Stimulated activated memory B cell treated with anti-CD40 and anti-IgM and Interleukin-4, amounts not matched to agents 10 μg/mL and 1 μg/mL and 100 μg/mL, for 72 hours (primary cell): ENCODE results near the gene DPF3.

ENCODE experiments used
- ATAC-seq: fragments of 150-1000 bp; cut with Tn5 transposase; 2 replicates; pipeline ENCODE4 v1.10.0; 2021
- H3K27ac Mint-ChIP-seq: one replicate; pipeline ENCODE4 v1.8.0; 2022; ENCODE audit warnings: mild to moderate bottlenecking, mixed read lengths
- H3K27me3 Mint-ChIP-seq: one replicate; pipeline ENCODE4 v1.8.0; 2022; ENCODE audit warnings: mixed read lengths
- H3K36me3 Mint-ChIP-seq: one replicate; pipeline ENCODE4 v1.8.0; 2022; ENCODE audit warnings: mixed read lengths
- H3K4me1 Mint-ChIP-seq: one replicate; pipeline ENCODE4 v1.8.0; 2022; ENCODE audit warnings: mixed read lengths
- H3K4me3 Mint-ChIP-seq: one replicate; pipeline ENCODE4 v1.8.0; 2022; ENCODE audit warnings: mild to moderate bottlenecking, moderate library complexity, mixed read lengths
- H3K9me3 Mint-ChIP-seq: one replicate; pipeline ENCODE4 v1.8.0; 2022; ENCODE audit warnings: mixed read lengths

The DPF3 gene

DNA sequence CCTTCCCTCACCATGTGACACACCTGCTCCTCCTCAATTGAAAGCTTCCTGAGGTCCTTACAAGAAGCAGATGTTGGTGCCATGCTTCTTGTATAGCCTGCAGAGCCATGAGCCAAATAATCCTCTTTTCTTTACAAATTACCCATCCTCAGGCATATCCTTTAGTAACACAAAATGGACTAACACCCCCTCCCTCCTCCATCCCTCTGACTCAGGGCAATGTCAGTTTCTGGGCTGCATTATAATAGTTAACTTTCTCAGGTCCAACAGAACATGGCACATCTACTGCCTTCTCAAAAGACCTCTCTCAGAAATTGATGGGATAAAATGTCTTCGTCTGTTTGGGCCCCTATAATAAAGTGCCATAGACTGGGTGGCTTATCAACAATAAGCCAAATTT, 287.0 kb downstream of the DPF3 start:
- Mint-ChIP-seq H3K4me3 (no peak overlapping the region), H3K27me3 (no peaks in the 10 kb centered on the region), H3K9me3 (no peaks in the 10 kb centered on the region), H3K4me1 (no peaks in the 10 kb centered on the region), H3K27ac (no peak overlapping the region), H3K36me3 (no peaks in the 10 kb centered on the region)
- no peak for ATAC-seq

- no peaks in the 10 kb centered on the region for H3K9me3 Mint-ChIP-seq
- H3K27ac Mint-ChIP-seq, result no peak overlapping the region
- no peaks in the 10 kb centered on the region for H3K36me3 Mint-ChIP-seq
- H3K4me3 Mint-ChIP-seq, result no peak overlapping the region
- no peaks in the 10 kb centered on the region for H3K4me1 Mint-ChIP-seq
- ATAC-seq, result no peak
- peaks cover 2% of the 10 kb centered on the region for H3K27me3 Mint-ChIP-seq
Measured at GRCh38 chr14:72605921-72606220, 288.0 kb downstream of the DPF3 start.

- Mint-ChIP-seq H3K9me3 (no peaks in the 10 kb centered on the region), H3K4me3 (no peak overlapping the region), H3K36me3 (no peaks in the 10 kb centered on the region), H3K27me3 (peaks cover 7% of the 10 kb centered on the region), H3K27ac (no peak overlapping the region), H3K4me1 (peaks cover 4% of the 10 kb centered on the region)
- no peak for ATAC-seq
Measured at GRCh38 chr14:72605096-72605920, 288.6 kb downstream of the DPF3 start.

DNA sequence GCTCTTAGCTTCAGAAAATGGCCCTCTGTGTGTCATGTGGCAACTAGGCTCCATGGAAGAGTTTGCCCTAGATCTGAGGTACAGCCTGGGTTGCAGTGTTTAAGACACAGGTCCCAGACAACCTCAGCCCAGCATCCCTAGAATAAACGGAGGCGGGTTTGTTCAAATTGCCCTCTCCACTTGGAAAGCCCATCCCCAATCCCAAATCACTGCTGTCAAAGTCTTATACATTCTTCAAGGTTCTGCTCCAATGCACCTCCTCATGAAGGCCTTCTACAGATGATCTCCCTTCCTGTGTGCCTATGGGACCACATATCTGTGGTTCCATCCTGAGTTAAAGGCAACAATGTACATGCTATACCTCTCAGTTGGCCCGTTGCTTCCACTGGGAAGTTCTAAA, 289.8 kb downstream of the DPF3 start:
- Mint-ChIP-seq H3K4me3 (no peak overlapping the region), H3K9me3 (no peaks in the 10 kb centered on the region), H3K27me3 (peaks cover 13% of the 10 kb centered on the region), H3K27ac (no peak overlapping the region), H3K4me1 (peaks cover 8% of the 10 kb centered on the region), H3K36me3 (no peaks in the 10 kb centered on the region)
- ATAC-seq, result no peak

DNA sequence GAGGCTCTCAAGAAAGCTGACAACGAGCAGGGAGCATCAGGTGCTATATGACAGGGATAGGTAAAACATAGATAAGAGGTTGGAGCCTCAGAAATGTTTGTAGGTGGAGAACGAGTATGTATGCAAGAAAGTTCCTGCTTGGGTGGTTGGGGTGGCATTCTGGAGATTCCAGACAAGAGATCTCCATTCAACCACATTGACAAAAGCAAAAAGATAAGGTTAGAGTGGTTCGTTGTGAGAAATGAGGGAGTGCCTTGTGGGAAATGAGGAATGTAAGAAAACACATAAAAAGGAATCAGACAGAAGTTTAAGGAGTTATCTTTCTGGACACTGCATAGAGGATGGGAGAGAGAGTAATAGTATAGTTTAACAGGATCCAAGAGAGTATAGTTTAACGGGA, 290.3 kb downstream of the DPF3 start:
- no peaks in the 10 kb centered on the region for H3K36me3 Mint-ChIP-seq
- ATAC-seq, result no peak
- no peak overlapping the region for H3K4me3 Mint-ChIP-seq
- no peaks in the 10 kb centered on the region for H3K9me3 Mint-ChIP-seq
- peaks cover 9% of the 10 kb centered on the region for H3K4me1 Mint-ChIP-seq
- H3K27ac Mint-ChIP-seq, result no peak overlapping the region
- peaks cover 13% of the 10 kb centered on the region for H3K27me3 Mint-ChIP-seq

DNA sequence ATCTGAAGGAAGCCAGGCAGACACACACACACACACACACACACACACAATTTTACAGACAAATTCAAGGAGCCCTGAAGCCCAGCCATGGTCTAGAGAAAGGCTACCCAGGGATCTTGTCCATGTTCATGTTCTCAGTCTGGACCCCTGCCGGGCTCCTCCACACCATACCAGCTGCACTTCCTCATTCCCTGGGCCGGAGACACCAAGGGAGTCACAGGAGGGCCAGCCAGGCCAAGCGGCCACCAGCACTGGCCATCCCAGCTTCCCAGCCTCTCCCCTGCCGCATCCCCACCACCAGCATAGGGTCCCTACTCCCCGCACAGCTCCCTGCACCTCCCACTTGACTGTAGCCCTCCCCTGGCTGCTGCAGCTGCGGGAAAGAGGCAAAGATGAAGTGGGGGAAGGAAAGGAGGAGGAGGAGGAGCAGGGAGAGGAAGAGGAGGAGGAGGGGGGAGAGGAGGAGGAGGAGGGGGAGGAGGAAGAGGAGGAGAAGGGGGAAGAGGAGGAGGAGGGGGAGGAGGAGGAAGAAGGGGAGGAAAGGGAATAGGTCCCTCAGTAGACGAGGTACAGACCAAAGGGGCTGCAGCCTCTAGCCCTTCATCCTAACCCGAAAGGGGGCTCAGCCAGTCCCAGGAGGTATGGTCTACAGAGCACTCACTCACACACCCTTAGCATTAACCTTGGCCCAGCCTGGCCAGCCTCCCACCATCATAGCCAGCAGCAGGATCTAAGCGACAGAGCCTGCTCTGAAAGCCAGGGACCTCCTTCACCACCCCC, 293.2 kb downstream of the DPF3 start:
- H3K4me1 Mint-ChIP-seq, result peaks cover 27% of the 10 kb centered on the region
- no peak overlapping the region for H3K27ac Mint-ChIP-seq
- ATAC-seq, result no peak
- no peaks in the 10 kb centered on the region for H3K36me3 Mint-ChIP-seq
- H3K4me3 Mint-ChIP-seq, result no peak overlapping the region
- no peaks in the 10 kb centered on the region for H3K9me3 Mint-ChIP-seq
- peaks cover 13% of the 10 kb centered on the region for H3K27me3 Mint-ChIP-seq

GRCh38 chr14:72599579-72600470, 294.1 kb downstream of the DPF3 start:
- Mint-ChIP-seq H3K27me3 (peaks cover 13% of the 10 kb centered on the region), H3K9me3 (no peaks in the 10 kb centered on the region), H3K4me1 (peaks cover 33% of the 10 kb centered on the region), H3K4me3 (peak overlapping the region; percentile 27), H3K27ac (no peak overlapping the region), H3K36me3 (no peaks in the 10 kb centered on the region)
- no peak for ATAC-seq

DNA sequence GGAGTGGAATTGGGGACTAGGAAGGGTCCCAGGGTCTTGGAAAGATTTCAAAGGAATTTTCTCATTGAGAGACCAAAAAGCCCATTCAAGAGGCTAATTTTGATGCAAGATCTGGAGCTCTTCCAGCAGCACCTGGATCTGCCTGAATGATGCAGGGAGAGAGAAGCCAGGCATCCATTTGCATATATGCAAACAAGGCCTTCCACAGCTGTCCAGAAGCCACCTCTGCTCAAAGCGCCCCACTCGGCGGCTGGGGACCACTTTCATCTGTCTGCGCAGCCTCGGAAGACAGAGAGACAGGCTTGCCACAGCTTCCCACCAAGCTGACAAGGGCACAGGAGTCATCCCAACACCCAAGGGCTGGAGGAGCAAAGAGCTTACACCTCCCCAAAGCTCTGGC, 295.6 kb downstream of the DPF3 start:
- no peaks in the 10 kb centered on the region for H3K36me3 Mint-ChIP-seq
- peak overlapping the region; percentile 66 for H3K27ac Mint-ChIP-seq
- H3K4me1 Mint-ChIP-seq, result peaks cover 42% of the 10 kb centered on the region
- ATAC-seq, result peak; percentile 83
- no peaks in the 10 kb centered on the region for H3K9me3 Mint-ChIP-seq
- peak overlapping the region; percentile 53 for H3K4me3 Mint-ChIP-seq
- H3K27me3 Mint-ChIP-seq, result peaks cover 13% of the 10 kb centered on the region

DNA sequence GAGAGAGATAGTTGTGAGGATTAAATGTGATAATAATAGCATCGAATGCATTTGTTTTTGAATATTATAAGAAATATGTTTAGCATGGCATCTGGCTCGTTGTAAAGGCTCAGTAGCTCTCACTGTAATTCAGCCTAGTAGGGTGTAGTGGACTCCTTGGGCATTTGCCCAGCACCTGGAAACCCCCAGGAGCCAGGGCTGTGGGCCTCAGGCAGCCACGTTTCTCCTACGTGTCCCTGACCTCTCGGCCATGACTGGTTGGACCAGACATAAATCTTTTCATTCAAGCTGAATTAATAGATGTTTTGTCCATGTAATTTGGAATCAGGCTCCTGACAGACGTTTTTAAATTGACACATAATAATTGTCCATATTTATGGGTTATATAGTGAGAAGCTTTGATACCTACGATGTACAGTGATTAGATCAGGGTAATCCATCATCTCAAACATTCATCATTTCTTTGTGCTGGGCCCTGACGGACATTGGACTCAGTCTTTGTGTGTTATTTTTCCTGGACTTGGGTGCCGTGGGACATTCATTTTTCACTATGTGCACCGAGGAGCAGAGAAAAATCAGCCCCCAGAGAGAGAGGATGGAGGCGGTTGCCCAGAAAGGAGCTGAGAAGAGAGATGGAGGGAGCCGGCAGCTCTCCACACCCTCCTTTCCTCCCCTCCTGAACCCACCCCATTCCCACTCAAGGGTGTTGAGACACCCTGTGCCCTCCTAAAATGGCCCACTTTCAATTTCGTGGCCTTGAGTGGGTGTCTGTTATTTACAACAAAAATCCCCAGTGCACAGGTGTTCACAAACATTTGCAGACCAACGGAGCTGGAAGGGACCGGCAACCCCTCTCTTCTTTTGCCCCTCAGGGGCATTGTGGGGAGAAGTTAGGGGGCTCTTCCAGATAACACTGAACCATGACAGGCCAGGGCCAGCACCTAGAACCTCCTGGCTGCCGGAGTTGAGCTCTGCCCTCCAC, 296.4 kb downstream of the DPF3 start:
- no peaks in the 10 kb centered on the region for H3K36me3 Mint-ChIP-seq
- peak overlapping the region; percentile 66 for H3K27ac Mint-ChIP-seq
- H3K9me3 Mint-ChIP-seq, result no peaks in the 10 kb centered on the region
- H3K4me3 Mint-ChIP-seq, result peak overlapping the region; percentile 53
- H3K4me1 Mint-ChIP-seq, result peaks cover 42% of the 10 kb centered on the region
- H3K27me3 Mint-ChIP-seq, result peaks cover 13% of the 10 kb centered on the region
- ATAC-seq, result peak; percentile 54

- H3K27ac Mint-ChIP-seq, result no peak overlapping the region
- H3K36me3 Mint-ChIP-seq, result no peaks in the 10 kb centered on the region
- no peak for ATAC-seq
- no peaks in the 10 kb centered on the region for H3K9me3 Mint-ChIP-seq
- no peak overlapping the region for H3K4me3 Mint-ChIP-seq
- H3K4me1 Mint-ChIP-seq, result peaks cover 52% of the 10 kb centered on the region
- H3K27me3 Mint-ChIP-seq, result peaks cover 6% of the 10 kb centered on the region
Measured at GRCh38 chr14:72595152-72595862, 298.6 kb downstream of the DPF3 start.

DNA sequence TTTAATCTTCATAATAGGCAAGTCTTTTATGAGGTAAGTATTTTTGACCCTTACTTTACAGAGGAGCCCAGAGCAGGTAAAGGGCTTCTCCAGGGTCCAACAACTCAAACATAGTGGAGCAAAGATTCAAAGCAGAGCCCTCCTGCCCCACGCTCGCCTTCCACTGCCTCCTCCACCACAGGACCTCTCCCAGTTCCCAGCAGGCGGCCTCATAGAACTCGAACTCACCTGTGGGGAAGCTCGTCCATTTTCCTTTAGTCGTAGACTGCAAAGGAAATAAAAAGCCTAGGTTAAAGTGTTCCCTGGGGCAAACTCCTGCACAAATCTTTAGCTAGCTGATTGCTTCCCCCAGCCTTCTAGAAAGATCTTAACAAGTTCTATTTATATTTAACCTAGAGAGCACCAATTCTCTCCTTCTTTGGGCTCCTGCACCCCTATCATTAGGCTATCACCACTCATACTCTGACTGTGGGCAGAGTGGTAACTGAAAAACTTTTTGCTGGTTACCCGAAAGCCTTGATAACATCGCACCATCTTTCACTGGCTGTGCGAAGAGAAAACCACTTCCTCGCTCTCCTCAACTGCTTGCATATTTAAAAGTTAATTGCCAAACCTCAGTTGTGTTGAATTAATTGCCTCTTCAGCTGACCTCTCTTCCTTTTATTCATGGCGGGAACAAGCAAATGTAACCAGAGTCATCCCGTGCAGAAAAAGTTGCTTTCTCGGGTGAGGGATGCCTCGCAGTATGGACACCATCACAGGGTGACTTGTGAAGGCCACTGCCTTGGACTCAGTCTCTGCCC, 299.6 kb downstream of the DPF3 start:
- H3K4me1 Mint-ChIP-seq, result peaks cover 52% of the 10 kb centered on the region
- H3K36me3 Mint-ChIP-seq, result no peaks in the 10 kb centered on the region
- no peak overlapping the region for H3K4me3 Mint-ChIP-seq
- no peaks in the 10 kb centered on the region for H3K9me3 Mint-ChIP-seq
- peak; percentile 64 for ATAC-seq
- H3K27ac Mint-ChIP-seq, result peak overlapping the region; percentile 33
- H3K27me3 Mint-ChIP-seq, result no peaks in the 10 kb centered on the region

DNA sequence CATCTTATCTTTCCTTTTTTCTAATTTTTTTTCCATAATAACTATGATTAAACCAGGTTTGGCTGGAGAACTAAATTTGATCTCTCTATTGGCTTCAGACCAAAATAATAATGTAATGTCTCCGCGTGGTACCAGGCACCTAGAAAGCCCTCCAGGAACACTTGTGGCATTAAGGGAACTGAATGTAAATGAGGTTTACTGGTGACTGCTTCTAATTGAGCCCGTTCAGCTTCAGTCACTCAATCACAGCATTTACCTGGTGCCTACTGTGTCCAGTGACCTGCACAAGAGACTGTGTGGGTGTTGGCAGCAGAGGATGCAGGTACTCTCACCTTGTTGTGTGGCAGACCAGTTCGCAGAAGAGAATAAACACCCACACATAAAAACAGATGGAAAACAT, 302.5 kb downstream of the DPF3 start:
- Mint-ChIP-seq H3K36me3 (no peaks in the 10 kb centered on the region), H3K4me3 (no peak overlapping the region)

GRCh38 chr14:72590577-72590976, 303.3 kb downstream of the DPF3 start:
- H3K27ac Mint-ChIP-seq, result no peak overlapping the region
- H3K4me3 Mint-ChIP-seq, result peak overlapping the region; percentile 50
- no peaks in the 10 kb centered on the region for H3K36me3 Mint-ChIP-seq
- peaks cover 42% of the 10 kb centered on the region for H3K4me1 Mint-ChIP-seq
- no peaks in the 10 kb centered on the region for H3K9me3 Mint-ChIP-seq
- ATAC-seq, result no peak
- no peaks in the 10 kb centered on the region for H3K27me3 Mint-ChIP-seq

More for the DNA sequence above, 302.5 kb downstream of the DPF3 start:
- H3K27me3 Mint-ChIP-seq, result no peaks in the 10 kb centered on the region
- no peaks in the 10 kb centered on the region for H3K9me3 Mint-ChIP-seq
- no peak overlapping the region for H3K27ac Mint-ChIP-seq
- peaks cover 46% of the 10 kb centered on the region for H3K4me1 Mint-ChIP-seq
- ATAC-seq, result no peak
